Stomach (tissue), 9 donors: ENCODE data around the gene FAM149B1. TPM values are rescaled to one million over a fixed set of nuclear protein-coding genes. Genes with fewer than 3 reads are reported as not detected.

Experiments used
- DNase-seq, 2 donors: peaks; one replicate each; pipeline versions ENCODE4 v3.0.0 to v3.0.0-alpha.2; 2013 to 2019
- H3K27ac ChIP-seq, 5 donors: fragments of 200-600 bp in 4 of 5; sonication (generic) in 4 of 5; one replicate each; pipeline ENCODE4 v1.5.1; 2013 to 2019; ENCODE audit warnings: mild to moderate bottlenecking in 1 of 5, moderate library complexity in 1 of 5
- H3K27me3 ChIP-seq, 3 donors: fragments of 200-600 bp; sonication (generic); one replicate each; pipeline ENCODE4 v1.5.1; 2017 to 2019; ENCODE audit warnings: mixed run types in 1 of 3
- H3K36me3 ChIP-seq, 4 donors: fragments of 200-600 bp; sonication (generic); 1 replicate in 3 of 4; 2 replicates in 1 of 4; pipeline ENCODE4 v1.5.1; 2016 to 2019
- H3K4me1 ChIP-seq, 4 donors: fragments of 200-600 bp; sonication (generic); one replicate each; pipeline ENCODE4 v1.5.1; 2016 to 2019
- H3K4me3 ChIP-seq, 4 donors: fragments of 200-600 bp; sonication (generic) in 3 of 4; one replicate each; pipeline ENCODE4 v1.5.1; 2016 to 2019; ENCODE audit warnings: mild to moderate bottlenecking in 1 of 4
- H3K9me3 ChIP-seq, 4 donors: fragments of 200-600 bp; sonication (generic); one replicate each; pipeline ENCODE4 v1.5.1; 2016 to 2019
- CTCF ChIP-seq, 7 experiments: fragments of 450-650 bp in 4 of 7; fragments of 200-600 bp in 3 of 7; sonication (generic) in 3 of 7; IDR thresholded peaks; one replicate each; pipeline ENCODE4 v1.5.1; 2016 to 2019; ENCODE audit warnings: antibody characterized with exemption in 7 of 7, control low read depth in 2 of 7, mild to moderate bottlenecking in 1 of 7
- EP300 ChIP-seq: sonication (generic); formaldehyde crosslinking; IDR thresholded peaks from one replicate; pipeline ENCODE4 v1.6.1; 2017; ENCODE audit warnings: antibody characterized with exemption
- POLR2A ChIP-seq, 4 donors: fragments of 450-650 bp; IDR thresholded peaks; one replicate each; pipeline ENCODE4 v1.6.1; 2016; ENCODE audit warnings: antibody characterized with exemption in 4 of 4, control low read depth in 2 of 4, mild to moderate bottlenecking in 1 of 4, moderate library complexity in 1 of 4
- POLR2AphosphoS5 ChIP-seq, 3 donors: sonication (generic); formaldehyde crosslinking; IDR thresholded peaks; one replicate each; pipeline ENCODE4 v1.6.1; 2016; ENCODE audit warnings: antibody characterized with exemption in 3 of 3
- WGBS, 5 donors: extraction: QIAGEN DNeasy Blood & Tissue Kit in 3 of 5; methylation state at CpG; one replicate each; pipeline versions ENCODE4 v1.1.5 to v1.1.7; 2013 to 2018; 5-methylcytosine and 5-hydroxymethylcytosine counted together
- intact Hi-C: fragments of 100-400 bp; cut with DNase I; formaldehyde crosslinking; loops from one replicate; pipeline ENCODE4 v1.15.1; 2023; ENCODE audit warnings: low total_unique reads
- polyA plus RNA-seq, 3 donors: library from polyadenylated mRNA; stranded (reverse); fragments of 200-250 nt; gene quantifications; one replicate each; pipeline ENCODE4 v1.2.3, GENCODE V29; 2013
- total RNA-seq, 5 donors: library from RNA; depleted of rRNA; stranded (reverse); fragments of >200 nt; gene quantifications; one replicate each; pipeline versions ENCODE4 v1.1.0 to v1.2.3, GENCODE V29; 2014 to 2016
- donor health status: healthy with polysubstance abuse.
- donor health status: Bipolar disorder and iron deficiency.
- donor health status: healthy.

The FAM149B1 gene
- total and polyA plus RNA-seq, 8 donors, result 10.4 to 27.0 (median 16.3) TPM

GRCh38 chr10:73205081-73205480, 37.2 kb downstream of the FAM149B1 start:
- intact Hi-C loops, result no loop called here
- Histone ChIP-seq H3K27ac (no peak overlapping the region), H3K4me3 (no peak overlapping the region), H3K9me3 (no peaks in the 10 kb centered on the region), H3K27me3 (no peaks in the 10 kb centered on the region), H3K36me3 (peaks cover 0 to 47% (median 38%) of the 10 kb centered on the region in 4 donors), H3K4me1 (no peaks in the 10 kb centered on the region)
- no peak for DNase-seq
- TF ChIP-seq EP300, result no peak
- no peak for TF ChIP-seq POLR2A (IDR thresholded peaks at IDR 0.05)
- no peak for TF ChIP-seq POLR2AphosphoS5 (IDR thresholded peaks at IDR 0.05)
- TF ChIP-seq CTCF (IDR thresholded peaks at IDR 0.05), result no peak
- 92 to 98% (median 93%) methylated on average over 3 of the region's 3 CpGs for WGBS, 5 donors

DNA sequence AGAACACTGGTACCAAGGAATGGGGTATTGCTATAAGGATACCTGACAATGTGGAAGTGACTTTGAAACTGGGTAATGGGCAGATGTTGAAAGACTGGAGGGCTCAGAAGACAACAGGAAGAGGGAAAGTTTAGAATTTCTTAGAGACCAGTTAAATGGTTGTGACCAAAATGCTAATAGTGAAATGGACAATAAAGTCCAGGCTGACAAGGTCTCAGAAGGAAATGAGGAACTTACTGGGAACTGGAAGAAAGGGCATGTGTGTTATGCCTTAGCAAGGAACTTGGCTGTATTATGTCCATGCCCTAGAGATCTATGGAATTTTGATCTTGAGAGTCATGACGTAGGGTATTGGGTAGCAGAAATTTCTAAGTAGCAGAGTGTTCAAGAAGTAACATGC, 38.0 kb downstream of the FAM149B1 start:
- no peak overlapping the region for H3K4me3 ChIP-seq
- intact Hi-C loops, result no loop called here
- peaks cover 4 to 47% (median 39%) of the 10 kb centered on the region in 4 donors for H3K36me3 ChIP-seq
- no peak for DNase-seq
- no peaks in the 10 kb centered on the region for H3K9me3 ChIP-seq
- no peaks in the 10 kb centered on the region for H3K27me3 ChIP-seq
- H3K4me1 ChIP-seq, result no peaks in the 10 kb centered on the region
- H3K27ac ChIP-seq, result no peak overlapping the region
- TF ChIP-seq POLR2A (IDR thresholded peaks at IDR 0.05) (no peak), EP300 (no peak), CTCF (IDR thresholded peaks at IDR 0.05) (no peak), POLR2AphosphoS5 (IDR thresholded peaks at IDR 0.05) (no peak)
- WGBS, 5 donors, result 91 to 100% (median 96%) methylated on average over 1 of the region's 1 CpG

DNA sequence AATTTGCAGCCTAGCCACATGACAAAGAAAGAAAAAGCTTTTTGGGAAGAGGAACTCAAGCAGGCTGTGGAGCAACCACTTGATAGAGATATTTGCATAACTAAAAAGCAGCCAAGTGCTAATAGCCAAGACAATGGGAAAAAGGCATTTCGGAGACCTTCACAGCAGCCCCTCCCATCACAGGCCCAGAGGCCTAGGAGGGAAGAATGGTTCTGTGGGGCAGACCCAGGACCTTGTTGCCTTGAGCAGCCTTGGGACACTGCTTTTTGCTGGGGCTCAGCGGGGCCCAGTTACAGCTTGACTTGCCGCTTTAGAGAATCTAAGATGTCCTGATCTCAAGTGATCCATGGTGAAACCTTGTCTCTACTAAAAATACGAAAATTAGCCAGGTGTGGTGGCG, 38.5 kb downstream of the FAM149B1 start:
- H3K36me3 ChIP-seq, result peaks cover 4 to 48% (median 38%) of the 10 kb centered on the region in 4 donors
- no peaks in the 10 kb centered on the region for H3K4me1 ChIP-seq
- H3K27ac ChIP-seq, result no peak overlapping the region
- no peak overlapping the region for H3K4me3 ChIP-seq
- TF ChIP-seq POLR2A (IDR thresholded peaks at IDR 0.05) (no peak), CTCF (IDR thresholded peaks at IDR 0.05) (no peak), POLR2AphosphoS5 (IDR thresholded peaks at IDR 0.05) (no peak), EP300 (no peak)
- no peaks in the 10 kb centered on the region for H3K27me3 ChIP-seq
- intact Hi-C loops, result no loop called here
- H3K9me3 ChIP-seq, result no peaks in the 10 kb centered on the region
- WGBS, 5 donors, result 93 to 99% (median 98%) methylated on average over 5 of the region's 5 CpGs
- no peak for DNase-seq

- Histone ChIP-seq H3K4me1 (no peaks in the 10 kb centered on the region), H3K9me3 (no peaks in the 10 kb centered on the region), H3K27ac (no peak overlapping the region), H3K27me3 (no peaks in the 10 kb centered on the region), H3K4me3 (no peak overlapping the region), H3K36me3 (peaks cover 4 to 38% (median 29%) of the 10 kb centered on the region in 4 donors)
- intact Hi-C loops, result no loop called here
- TF ChIP-seq CTCF (IDR thresholded peaks at IDR 0.05) (no peak), POLR2AphosphoS5 (IDR thresholded peaks at IDR 0.05) (no peak), POLR2A (IDR thresholded peaks at IDR 0.05) (no peak), EP300 (no peak)
- peak in 1 of 2 donors; percentile 10 for DNase-seq
- 83 to 98% (median 93%) methylated on average over 2 of the region's 2 CpGs for WGBS, 5 donors
These were observed 40.0 kb downstream of the FAM149B1 start for GRCh38 chr10:73207883-73208282.
